GM10266 (cell line): ENCODE results near the gene ABHD17B.

Experiments
- DNase-seq: peaks from one replicate; pipeline ENCODE4 v3.0.0; 2012; ENCODE audit errors: extremely low spot score
- TF ChIP-seq, protein P1 (sequence below): IDR thresholded peaks from 2 replicates; pipeline ENCODE4 v1.5.1; 2012; ENCODE audit warnings: mild to moderate bottlenecking, low read depth; ENCODE audit not compliant: control insufficient read depth, insufficient read depth; ENCODE audit errors: missing control alignments

The ABHD17B gene

DNA sequence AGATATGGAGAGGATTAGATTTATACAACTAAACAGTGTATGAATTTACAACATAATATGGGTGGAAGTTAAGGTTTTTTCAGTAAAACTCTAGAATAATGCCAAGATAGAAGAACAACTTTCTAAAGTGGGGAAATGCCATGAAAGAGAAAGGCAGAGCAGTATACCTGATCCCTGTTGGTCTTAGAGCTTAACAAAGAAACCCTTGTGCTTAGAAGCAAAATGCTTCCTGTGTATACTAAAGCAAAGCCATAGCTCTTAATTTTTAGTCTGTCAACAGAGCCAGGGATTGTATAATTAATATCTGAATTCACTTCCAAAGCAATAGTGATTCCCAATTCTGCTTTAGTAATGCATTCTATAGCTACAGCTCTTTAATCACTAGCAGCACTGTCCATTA lies 14.8 kb upstream of the ABHD17B start:
- TF ChIP-seq, protein P1, sequence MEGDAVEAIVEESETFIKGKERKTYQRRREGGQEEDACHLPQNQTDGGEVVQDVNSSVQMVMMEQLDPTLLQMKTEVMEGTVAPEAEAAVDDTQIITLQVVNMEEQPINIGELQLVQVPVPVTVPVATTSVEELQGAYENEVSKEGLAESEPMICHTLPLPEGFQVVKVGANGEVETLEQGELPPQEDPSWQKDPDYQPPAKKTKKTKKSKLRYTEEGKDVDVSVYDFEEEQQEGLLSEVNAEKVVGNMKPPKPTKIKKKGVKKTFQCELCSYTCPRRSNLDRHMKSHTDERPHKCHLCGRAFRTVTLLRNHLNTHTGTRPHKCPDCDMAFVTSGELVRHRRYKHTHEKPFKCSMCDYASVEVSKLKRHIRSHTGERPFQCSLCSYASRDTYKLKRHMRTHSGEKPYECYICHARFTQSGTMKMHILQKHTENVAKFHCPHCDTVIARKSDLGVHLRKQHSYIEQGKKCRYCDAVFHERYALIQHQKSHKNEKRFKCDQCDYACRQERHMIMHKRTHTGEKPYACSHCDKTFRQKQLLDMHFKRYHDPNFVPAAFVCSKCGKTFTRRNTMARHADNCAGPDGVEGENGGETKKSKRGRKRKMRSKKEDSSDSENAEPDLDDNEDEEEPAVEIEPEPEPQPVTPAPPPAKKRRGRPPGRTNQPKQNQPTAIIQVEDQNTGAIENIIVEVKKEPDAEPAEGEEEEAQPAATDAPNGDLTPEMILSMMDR: no peak
- DNase-seq: no peak

DNA sequence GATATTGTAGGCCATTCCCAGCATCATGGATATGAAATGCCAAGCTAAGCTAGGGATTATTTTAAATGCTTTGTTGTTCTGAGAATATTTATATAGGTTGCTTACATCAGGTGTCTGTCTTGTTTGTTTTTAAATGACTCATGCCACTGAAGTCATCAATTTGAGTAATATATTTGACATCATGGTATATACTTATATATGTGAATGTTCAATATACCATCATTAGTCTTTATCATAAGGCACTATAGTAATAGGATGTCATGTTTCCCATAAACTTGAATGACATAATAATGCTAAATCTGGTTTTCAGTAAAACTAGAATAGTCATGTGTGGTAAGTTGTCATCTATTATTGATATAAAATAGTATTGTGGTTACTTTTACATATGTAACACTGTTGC lies 13.6 kb upstream of the ABHD17B start:
- TF ChIP-seq, protein P1: no peak
- DNase-seq: no peak

DNA sequence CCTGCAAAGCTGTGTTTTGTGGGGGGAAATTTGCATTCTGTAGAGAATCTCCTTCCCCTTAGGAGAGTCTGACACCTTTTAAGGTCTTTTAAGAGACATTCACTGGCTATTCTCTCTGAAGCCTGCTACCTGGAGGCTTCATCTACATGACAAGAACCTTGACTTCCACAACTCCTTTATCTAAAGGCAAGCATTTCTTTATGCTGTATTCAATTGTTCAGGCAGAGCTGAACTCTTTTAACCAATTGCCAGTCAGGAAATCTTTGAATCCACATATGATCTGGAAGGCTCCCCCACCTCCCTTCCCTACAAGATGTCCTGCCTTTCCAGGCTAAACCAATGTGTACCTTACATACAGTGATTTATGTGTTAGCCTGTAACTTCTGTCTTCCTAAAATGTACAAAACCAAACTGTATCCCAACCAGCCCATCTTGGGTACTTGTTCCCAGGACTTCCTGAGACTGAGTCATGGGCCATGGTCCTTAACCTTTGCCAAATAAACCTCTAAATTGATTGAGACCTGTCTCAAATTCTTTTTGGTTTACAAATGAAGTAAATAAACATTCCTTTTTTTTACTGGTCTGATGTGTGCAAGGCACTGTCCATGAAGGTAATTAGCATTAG lies 10.3 kb upstream of the ABHD17B start:
- DNase-seq: no peak
- TF ChIP-seq, protein P1: no peak

DNA sequence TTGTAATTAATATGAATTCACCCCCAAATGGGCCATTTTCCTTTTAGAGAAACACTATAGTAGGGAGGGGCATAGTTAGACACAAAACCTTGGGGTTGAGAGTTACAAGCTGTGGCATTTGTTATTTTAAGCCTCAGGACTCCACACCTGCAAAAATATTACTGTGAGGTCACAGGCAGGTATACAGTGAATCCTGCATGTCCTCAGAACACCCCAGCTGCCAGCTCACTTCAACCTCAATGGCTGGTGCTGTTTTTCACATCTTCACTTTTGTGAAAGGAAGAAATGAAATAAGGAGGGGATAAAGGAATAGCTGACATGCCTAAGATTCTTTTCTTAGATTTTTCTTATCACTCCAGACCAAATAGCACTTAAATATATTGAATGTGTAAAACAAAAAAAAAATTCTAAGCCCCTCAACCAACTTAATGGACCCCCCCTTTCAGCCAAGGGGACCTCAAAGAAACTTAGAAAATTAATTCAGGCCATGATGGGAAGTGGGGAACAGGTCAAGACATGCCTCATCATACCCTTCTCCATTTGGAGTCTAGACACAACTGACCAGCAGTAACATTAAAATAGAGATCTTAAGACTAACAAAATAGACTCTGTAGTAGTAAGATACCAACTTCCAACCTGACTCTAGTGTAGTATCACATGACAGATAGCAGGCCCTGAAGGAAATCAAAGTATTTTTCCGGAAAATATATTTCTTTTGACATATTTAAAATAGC lies 9.6 kb upstream of the ABHD17B start:
- TF ChIP-seq, protein P1: no peak
- no peak for DNase-seq

DNA sequence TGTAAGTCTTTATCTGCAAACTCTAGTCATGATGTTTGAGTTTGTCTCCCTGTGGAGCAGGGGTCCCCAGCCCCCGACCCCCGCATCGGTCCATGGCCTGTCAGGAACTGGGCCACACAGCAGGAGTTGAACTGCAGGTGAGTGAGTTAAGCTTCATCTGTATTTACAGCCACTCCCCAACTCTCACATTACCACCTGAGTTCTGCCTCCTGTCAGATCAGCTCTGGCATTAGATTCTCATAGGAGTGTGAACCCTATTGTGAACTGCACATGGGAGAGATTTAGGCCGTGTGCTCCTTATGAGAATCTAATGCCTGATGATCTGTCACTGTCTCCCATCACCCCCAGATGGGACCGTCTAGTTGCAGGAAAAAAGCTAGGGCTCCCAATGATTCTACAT lies 7.4 kb upstream of the ABHD17B start:
- TF ChIP-seq, protein P1: no peak
- no peak for DNase-seq

DNA sequence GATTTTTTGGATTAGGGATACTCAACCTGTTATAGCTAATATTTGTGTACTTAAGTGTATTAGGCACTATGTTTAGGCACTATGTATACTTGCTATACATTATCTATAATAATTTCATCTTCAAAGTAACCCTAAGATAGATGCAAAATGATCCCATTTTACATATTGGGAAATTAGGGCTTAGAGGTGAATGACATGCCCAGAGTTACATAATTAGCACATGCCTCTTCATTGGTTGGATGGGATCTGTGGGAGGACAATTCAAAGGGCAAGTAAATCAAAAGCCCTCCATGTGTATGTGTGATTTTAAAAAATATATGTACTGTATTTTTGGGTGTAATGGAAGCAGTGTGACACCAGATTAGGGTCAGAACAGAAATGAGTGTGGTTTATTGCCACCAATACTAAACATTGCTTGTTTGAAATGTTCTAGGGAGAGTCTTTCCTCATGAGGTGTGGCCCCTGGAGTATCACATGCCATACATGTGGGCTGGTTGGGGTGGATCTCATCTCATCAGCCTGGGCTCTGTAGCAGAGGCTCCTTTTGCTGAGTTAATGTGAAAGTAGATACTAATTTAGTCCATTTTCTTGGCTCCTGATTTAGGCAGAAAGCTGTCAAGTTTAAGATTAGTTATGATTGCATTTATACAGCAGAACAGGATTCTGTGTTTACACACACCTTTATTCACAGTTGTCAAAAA lies 6.0 kb upstream of the ABHD17B start:
- no peak for DNase-seq
- TF ChIP-seq, protein P1: no peak

DNA sequence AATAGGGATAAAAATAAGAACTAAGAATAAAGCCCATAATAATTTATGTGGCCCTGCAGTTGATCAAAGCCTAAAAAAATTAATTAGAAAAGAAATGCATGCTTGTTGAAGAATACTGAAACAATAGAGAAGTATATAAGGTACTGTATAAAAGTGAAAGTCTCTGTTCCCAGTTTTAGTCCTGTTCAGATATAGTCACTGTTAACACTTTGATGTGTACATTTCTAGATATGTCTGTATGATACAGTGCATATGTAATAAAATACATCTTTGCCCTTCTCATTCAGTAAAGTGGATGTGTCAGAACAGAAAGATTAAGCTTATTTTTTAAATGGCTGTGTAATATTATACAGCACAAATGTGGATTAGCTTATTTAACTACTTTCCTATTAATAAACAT lies 4.5 kb upstream of the ABHD17B start:
- TF ChIP-seq, protein P1: no peak
- DNase-seq: no peak
